Subcutaneous adipose tissue (tissue), 4 donors: ENCODE results near the gene BCL2L15. TPM values are rescaled to one million over a fixed set of nuclear protein-coding genes. Genes with fewer than 3 reads are reported as not detected.

ENCODE experiments used
- CTCF ChIP-seq: fragments of 450-650 bp; IDR thresholded peaks from one replicate; pipeline ENCODE4 v1.5.1; 2016; ENCODE audit warnings: low read depth, mild to moderate bottlenecking, control low read depth, antibody characterized with exemption, moderate library complexity
- total RNA-seq, 4 donors: library from RNA; depleted of rRNA; stranded (reverse); fragments of >200 nt; gene quantifications; one replicate each; pipeline ENCODE4 v1.1.0, GENCODE V29; 2016

BCL2L15 gene
- total RNA-seq, 4 donors from 2014 or later, result 0.16 to 0.38 (median 0.20) TPM

DNA sequence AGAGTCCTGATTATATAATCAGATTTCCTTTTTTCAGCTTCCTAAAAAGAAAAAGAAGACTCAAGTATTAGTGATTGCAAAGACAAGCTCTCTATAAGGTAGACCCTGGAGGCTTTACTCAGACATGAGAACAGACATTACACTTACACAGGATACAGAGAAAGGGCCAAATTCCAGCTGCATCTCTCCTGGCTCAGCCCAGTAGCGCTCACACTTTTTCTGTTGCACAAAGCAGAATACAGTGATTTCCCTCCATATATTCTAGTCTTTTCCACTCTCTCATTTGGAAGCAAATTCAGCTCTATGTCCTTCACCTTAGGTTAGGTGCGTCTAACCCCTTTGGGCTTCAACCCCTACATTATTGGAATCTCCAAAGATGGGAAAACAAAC lies 31.0 kb downstream of the BCL2L15 start:
- no peak for TF ChIP-seq CTCF

DNA sequence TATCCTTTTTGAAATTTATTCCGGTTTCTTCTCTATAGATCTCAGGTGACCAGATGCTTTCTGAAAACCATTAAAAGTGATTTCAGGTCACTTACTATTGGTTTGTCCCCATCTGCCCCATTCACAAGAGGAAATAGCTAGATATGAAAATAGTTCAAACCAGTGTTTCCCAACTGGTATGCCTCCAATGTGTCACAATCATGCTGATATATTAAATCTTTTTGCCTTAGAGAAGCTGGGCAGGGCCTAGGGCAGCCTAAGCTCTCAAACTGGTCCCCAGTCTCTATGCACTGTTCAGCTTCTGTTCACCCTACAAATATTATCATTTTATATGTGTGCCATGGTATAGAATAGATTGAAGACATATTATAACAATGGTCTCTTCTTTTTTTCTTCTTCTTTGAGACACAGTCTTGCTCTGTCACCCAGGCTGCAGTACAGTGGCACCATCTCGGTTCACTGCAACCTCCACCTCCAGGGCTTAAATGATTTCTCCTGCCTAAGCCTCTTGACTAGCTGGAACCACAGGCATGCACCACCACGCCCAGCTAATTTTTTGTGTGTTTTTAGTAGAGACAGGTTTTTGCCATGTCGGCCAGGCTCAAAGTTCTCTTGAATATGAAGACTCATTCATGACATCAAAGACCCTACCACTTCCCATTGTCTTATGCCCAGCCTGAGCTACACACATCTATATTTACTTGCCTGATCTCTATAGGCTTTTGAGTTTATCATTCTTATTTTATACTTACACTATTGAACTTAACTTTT lies 31.6 kb downstream of the BCL2L15 start:
- TF ChIP-seq CTCF, result no peak

DNA sequence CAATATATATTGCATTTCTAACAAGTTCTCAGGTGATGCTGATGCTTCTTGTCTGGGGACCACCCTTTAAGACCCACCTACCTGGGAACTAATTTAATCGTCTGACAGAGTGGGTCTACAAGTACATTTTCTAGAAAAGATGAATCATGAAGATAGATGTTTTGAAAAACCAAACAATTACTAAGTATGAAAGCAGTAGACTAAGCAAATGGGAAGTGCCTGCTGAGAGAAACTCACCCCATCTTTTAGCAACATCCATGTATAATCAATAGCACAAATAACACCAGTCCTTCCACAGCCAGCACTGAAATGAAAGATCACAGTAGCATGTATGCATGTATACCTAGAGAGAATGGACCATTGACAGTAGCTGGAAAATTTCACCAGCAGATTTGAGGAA lies 33.1 kb downstream of the BCL2L15 start:
- TF ChIP-seq CTCF, result no peak

DNA sequence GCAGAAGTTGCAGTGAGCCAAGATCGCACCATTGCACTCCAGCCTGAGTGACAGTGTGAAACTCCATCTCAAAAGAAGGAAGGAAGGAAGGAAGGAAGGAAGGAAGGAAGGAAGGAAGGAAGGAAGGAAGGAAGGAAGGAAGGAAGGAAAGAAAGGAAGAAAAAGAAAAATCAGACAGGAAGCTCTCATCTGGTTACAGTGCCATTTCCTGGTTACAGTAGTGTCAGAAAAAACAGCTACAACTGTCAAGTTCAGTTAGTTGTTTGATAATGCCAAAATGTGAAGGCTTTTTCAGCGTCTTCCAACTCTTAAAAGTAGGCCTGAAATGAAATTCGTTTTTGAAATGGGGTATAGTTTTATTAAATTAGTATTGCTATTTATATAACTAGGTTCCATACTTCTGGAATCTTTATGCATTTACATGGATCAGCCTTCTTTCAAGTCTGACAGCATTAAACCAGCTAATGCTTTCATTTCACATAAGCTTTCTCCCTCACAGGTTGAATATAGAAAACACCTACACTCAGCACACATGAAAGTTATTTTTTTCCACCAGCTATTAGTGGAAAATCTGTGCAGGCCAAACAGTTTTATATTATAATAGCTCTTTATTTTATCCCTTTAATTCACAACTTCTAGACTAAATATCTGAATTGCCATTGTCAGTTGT lies 37.1 kb downstream of the BCL2L15 start:
- TF ChIP-seq CTCF, result no peak

DNA sequence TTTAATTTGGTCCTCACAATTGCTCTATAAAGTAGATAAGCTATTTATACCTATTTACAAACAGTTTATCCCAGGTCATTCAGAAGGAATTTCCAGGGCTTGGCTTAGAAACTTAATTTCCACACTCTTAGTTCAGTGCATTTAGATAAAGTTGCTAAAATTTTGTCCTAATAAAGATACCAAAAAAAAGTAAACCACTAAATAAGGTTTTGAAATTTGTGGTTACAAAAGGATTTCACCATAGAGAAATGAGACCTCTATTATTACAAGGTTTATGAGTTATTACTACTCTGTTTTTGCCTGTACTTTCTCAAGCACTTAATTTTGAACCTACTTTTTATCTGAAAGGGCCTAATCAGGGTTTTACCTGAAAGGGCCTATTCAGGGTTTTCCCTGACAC lies 38.3 kb downstream of the BCL2L15 start:
- no peak for TF ChIP-seq CTCF

DNA sequence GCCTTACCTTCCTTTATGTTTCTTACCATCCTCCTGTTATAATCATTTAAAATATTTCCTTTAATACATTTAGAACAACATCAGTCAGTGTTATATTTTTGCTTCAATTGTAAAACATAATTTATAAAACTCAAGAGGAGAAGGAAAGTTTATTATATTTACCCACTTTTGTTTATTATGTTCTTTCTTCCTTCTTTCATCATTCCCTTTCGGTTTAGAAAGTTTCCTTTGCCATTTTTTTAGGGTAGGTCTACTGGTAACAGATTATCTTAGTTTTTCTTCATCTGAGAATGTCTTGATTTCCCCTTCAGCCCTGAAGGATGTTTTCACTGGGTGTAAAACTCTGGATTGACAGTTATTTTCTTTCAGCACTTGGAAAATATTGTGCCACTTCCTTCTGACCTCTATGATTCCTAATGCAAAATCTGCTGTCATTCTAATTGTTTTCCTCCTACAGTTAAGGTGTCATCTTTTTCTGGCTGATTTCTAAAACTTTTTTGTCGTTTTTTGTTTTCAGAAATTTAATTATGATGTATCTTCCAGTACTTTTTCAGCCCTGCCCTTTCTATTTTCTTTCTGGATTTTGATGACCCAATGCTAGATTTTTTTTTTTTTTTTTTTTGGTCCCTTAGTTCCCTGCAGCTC lies 40.9 kb downstream of the BCL2L15 start:
- no peak for TF ChIP-seq CTCF

DNA sequence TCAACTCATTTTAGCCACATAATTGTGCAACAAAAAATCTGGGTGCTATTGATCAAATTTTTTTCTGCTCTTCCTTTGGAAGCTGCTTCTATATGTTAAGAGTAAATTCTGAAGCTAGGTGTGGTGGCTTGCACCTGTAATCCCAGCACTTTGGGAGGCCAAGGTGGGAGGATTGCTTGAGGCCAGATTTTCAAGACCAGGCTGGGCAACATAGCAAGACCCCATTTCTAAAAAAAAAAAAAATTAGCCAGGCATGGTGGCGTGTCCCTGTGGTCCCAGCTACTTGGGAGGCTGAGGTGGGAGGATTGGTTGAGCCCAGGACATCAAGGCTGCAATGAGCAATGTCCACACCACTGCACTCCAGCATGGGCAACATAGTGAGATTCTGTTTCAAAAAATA lies 50.8 kb downstream of the BCL2L15 start:
- TF ChIP-seq CTCF, result no peak
